Skin epidermis (tissue), 12 donors: ENCODE measurements around the gene PAM.

Experiments used
- H3K27ac ChIP-seq, 21 experiments: fragments of 200-600 bp; sonication (generic) in 11 of 21; one replicate each; pipeline ENCODE4 v1.5.0; 2020; ENCODE audit warnings: mild to moderate bottlenecking in 3 of 21, inconsistent platforms in 2 of 21, moderate library complexity in 2 of 21
- H3K4me3 ChIP-seq, 7 experiments: fragments of 200-600 bp; sonication (generic) in 2 of 7; one replicate each; pipeline ENCODE4 v1.5.0; 2020; ENCODE audit warnings: inconsistent platforms in 2 of 7, mild to moderate bottlenecking in 2 of 7, moderate library complexity in 1 of 7

PAM gene

GRCh38 chr5:102754767-102755431 is at the start of gene PAM:
PAM (plus strand) TSS chr5:102755305; CDS start chr5:102866196, 110,891 bp downstream.
- peak within 1 kb of the TSS; percentile 44 to 93 (median 83) for H3K27ac ChIP-seq
- H3K4me3 ChIP-seq: peak within 1 kb of the TSS; percentile 59 to 83 (median 75)

GRCh38 chr5:102711525-102712385 is 43.4 kb upstream of the PAM start:
- H3K4me3 ChIP-seq: no peak overlapping the region
- no peak overlapping the region for H3K27ac ChIP-seq

- H3K4me3 ChIP-seq: no peak overlapping the region
- H3K27ac ChIP-seq: no peak overlapping the region
Observed at GRCh38 chr5:102713278-102713677, 41.8 kb upstream of the PAM start.

GRCh38 chr5:102713682-102714231 is 41.3 kb upstream of the PAM start:
- Histone ChIP-seq H3K27ac (no peak overlapping the region), H3K4me3 (no peak overlapping the region)

- H3K4me3 ChIP-seq: no peak overlapping the region
- H3K27ac ChIP-seq: no peak overlapping the region
Observed at GRCh38 chr5:102715082-102715807, 39.9 kb upstream of the PAM start.

- Histone ChIP-seq H3K4me3 (no peak overlapping the region), H3K27ac (no peak overlapping the region)
Observed at GRCh38 chr5:102716017-102716416, 39.1 kb upstream of the PAM start.

GRCh38 chr5:102718819-102719218 is 36.3 kb upstream of the PAM start:
- no peak overlapping the region for H3K27ac ChIP-seq
- no peak overlapping the region for H3K4me3 ChIP-seq

- Histone ChIP-seq H3K4me3 (no peak overlapping the region), H3K27ac (no peak overlapping the region)
Observed at GRCh38 chr5:102719886-102720285, 35.2 kb upstream of the PAM start.

- H3K27ac ChIP-seq: no peak overlapping the region
- H3K4me3 ChIP-seq: no peak overlapping the region
Observed at GRCh38 chr5:102720969-102721368, 34.1 kb upstream of the PAM start.

GRCh38 chr5:102722931-102723330 is 32.2 kb upstream of the PAM start:
- Histone ChIP-seq H3K4me3 (no peak overlapping the region), H3K27ac (no peak overlapping the region)

- no peak overlapping the region for H3K27ac ChIP-seq
Observed at GRCh38 chr5:102731693-102732092, 23.4 kb upstream of the PAM start.

GRCh38 chr5:102733534-102733933 is 21.6 kb upstream of the PAM start:
- H3K27ac ChIP-seq: no peak overlapping the region

More at GRCh38 chr5:102731693-102732092, 23.4 kb upstream of the PAM start:
- H3K4me3 ChIP-seq: no peak overlapping the region

GRCh38 chr5:102737161-102737560 is 17.9 kb upstream of the PAM start:
- H3K4me3 ChIP-seq: no peak overlapping the region
- no peak overlapping the region for H3K27ac ChIP-seq

More at GRCh38 chr5:102733534-102733933, 21.6 kb upstream of the PAM start:
- no peak overlapping the region for H3K4me3 ChIP-seq

GRCh38 chr5:102737805-102738469 is 17.2 kb upstream of the PAM start:
- H3K27ac ChIP-seq: no peak overlapping the region
- H3K4me3 ChIP-seq: no peak overlapping the region

- no peak overlapping the region for H3K27ac ChIP-seq
- no peak overlapping the region for H3K4me3 ChIP-seq
Observed at GRCh38 chr5:102740515-102740914, 14.6 kb upstream of the PAM start.

GRCh38 chr5:102742215-102742614 is 12.9 kb upstream of the PAM start:
- H3K4me3 ChIP-seq: no peak overlapping the region
- H3K27ac ChIP-seq: no peak overlapping the region

- H3K4me3 ChIP-seq: no peak overlapping the region
- H3K27ac ChIP-seq: no peak overlapping the region
Observed at GRCh38 chr5:102743900-102744299, 11.2 kb upstream of the PAM start.

GRCh38 chr5:102747386-102748166 is 7.5 kb upstream of the PAM start:
- no peak overlapping the region for H3K4me3 ChIP-seq
- H3K27ac ChIP-seq: no peak overlapping the region
